Measurements from ENCODE around the gene ALK.

ALK gene

GRCh38 chr2:29936020-29936419 lies 14.6 kb upstream of the ALK start:
- H3K9ac ChIP-seq (ENCODE audit: low read depth, low read length), result no peak overlapping the region
- H3K27ac ChIP-seq (ENCODE audit: low read depth, low read length), result no peak overlapping the region
- H3K27me3 ChIP-seq (ENCODE audit: insufficient read depth, low read length), result no peaks in the 10 kb centered on the region
- no peaks in the 10 kb centered on the region for H3K9me3 ChIP-seq (ENCODE audit: insufficient read depth, low read depth, low read length)
- no peak overlapping the region for H3K4me3 ChIP-seq (ENCODE audit: low read length)
- WGBS, result 80% methylated on average over 8 of the region's 8 CpGs
- H3K36me3 ChIP-seq (ENCODE audit: insufficient read depth, low read length), result no peaks in the 10 kb centered on the region
- no peaks in the 10 kb centered on the region for H3K4me1 ChIP-seq (ENCODE audit: insufficient read depth, low read length)

- H3K9ac ChIP-seq (ENCODE audit: low read depth, low read length), result no peak overlapping the region
- H3K4me3 ChIP-seq (ENCODE audit: low read length), result no peak overlapping the region
- no peaks in the 10 kb centered on the region for H3K9me3 ChIP-seq (ENCODE audit: insufficient read depth, low read depth, low read length)
- WGBS, result 94% methylated on average over 1 of the region's 1 CpG
- H3K27ac ChIP-seq (ENCODE audit: low read depth, low read length), result no peak overlapping the region
- no peaks in the 10 kb centered on the region for H3K27me3 ChIP-seq (ENCODE audit: insufficient read depth, low read length)
- no peaks in the 10 kb centered on the region for H3K4me1 ChIP-seq (ENCODE audit: insufficient read depth, low read length)
- H3K36me3 ChIP-seq (ENCODE audit: insufficient read depth, low read length), result no peaks in the 10 kb centered on the region
Observed at GRCh38 chr2:29931818-29932217, 10.4 kb upstream of the ALK start.

GRCh38 chr2:29923110-29923721 lies 1.8 kb upstream of the ALK start:
- Histone ChIP-seq H3K9me3 (ENCODE audit: insufficient read depth, low read depth, low read length) (no peaks in the 10 kb centered on the region), H3K36me3 (ENCODE audit: insufficient read depth, low read length) (no peaks in the 10 kb centered on the region), H3K4me3 (ENCODE audit: low read length) (no peak overlapping the region), H3K9ac (ENCODE audit: low read depth, low read length) (no peak overlapping the region), H3K27me3 (ENCODE audit: insufficient read depth, low read length) (peaks cover 42% of the 10 kb centered on the region), H3K27ac (ENCODE audit: low read depth, low read length) (no peak overlapping the region), H3K4me1 (ENCODE audit: insufficient read depth, low read length) (peaks cover 6% of the 10 kb centered on the region; the same call in 1 of the 2 replicates)
- WGBS, result 34% methylated on average over 3 of the region's 3 CpGs

GRCh38 chr2:29922605-29923004 lies 1.2 kb upstream of the ALK start:
- 91% methylated on average over 4 of the region's 4 CpGs for WGBS
- peaks cover 48% of the 10 kb centered on the region for H3K27me3 ChIP-seq (ENCODE audit: insufficient read depth, low read length)
- H3K27ac ChIP-seq (ENCODE audit: low read depth, low read length), result no peak overlapping the region
- H3K4me3 ChIP-seq (ENCODE audit: low read length), result no peak overlapping the region
- H3K4me1 ChIP-seq (ENCODE audit: insufficient read depth, low read length), result peaks cover 6% of the 10 kb centered on the region; the same call in 1 of the 2 replicates
- no peak overlapping the region for H3K9ac ChIP-seq (ENCODE audit: low read depth, low read length)
- no peaks in the 10 kb centered on the region for H3K9me3 ChIP-seq (ENCODE audit: insufficient read depth, low read depth, low read length)
- no peaks in the 10 kb centered on the region for H3K36me3 ChIP-seq (ENCODE audit: insufficient read depth, low read length)

GRCh38 chr2:29920631-29921559 lies 491 bp downstream of the ALK start:
- Histone ChIP-seq H3K36me3 (ENCODE audit: insufficient read depth, low read length) (no peaks in the 10 kb centered on the region), H3K9ac (ENCODE audit: low read depth, low read length) (no peak overlapping the region), H3K27me3 (ENCODE audit: insufficient read depth, low read length) (peaks cover 58% of the 10 kb centered on the region), H3K27ac (ENCODE audit: low read depth, low read length) (no peak overlapping the region), H3K4me1 (ENCODE audit: insufficient read depth, low read length) (peaks cover 6% of the 10 kb centered on the region; the same call in 1 of the 2 replicates), H3K9me3 (ENCODE audit: insufficient read depth, low read depth, low read length) (no peaks in the 10 kb centered on the region), H3K4me3 (ENCODE audit: low read length) (peak overlapping the region; percentile 56)
- under 1% methylated on average over 71 of the region's 71 CpGs for WGBS

GRCh38 chr2:29920130-29920577 lies 1.2 kb downstream of the ALK start:
- under 1% methylated on average over 40 of the region's 40 CpGs for WGBS
- peaks cover 6% of the 10 kb centered on the region; the same call in 1 of the 2 replicates for H3K4me1 ChIP-seq (ENCODE audit: insufficient read depth, low read length)
- no peaks in the 10 kb centered on the region for H3K36me3 ChIP-seq (ENCODE audit: insufficient read depth, low read length)
- no peaks in the 10 kb centered on the region for H3K9me3 ChIP-seq (ENCODE audit: insufficient read depth, low read depth, low read length)
- no peak overlapping the region for H3K9ac ChIP-seq (ENCODE audit: low read depth, low read length)
- H3K27me3 ChIP-seq (ENCODE audit: insufficient read depth, low read length), result peaks cover 57% of the 10 kb centered on the region
- H3K27ac ChIP-seq (ENCODE audit: low read depth, low read length), result no peak overlapping the region
- H3K4me3 ChIP-seq (ENCODE audit: low read length), result peak overlapping the region; percentile 56

- Histone ChIP-seq H3K9me3 (ENCODE audit: insufficient read depth, low read depth, low read length) (no peaks in the 10 kb centered on the region), H3K27me3 (ENCODE audit: insufficient read depth, low read length) (peaks cover 62% of the 10 kb centered on the region), H3K4me1 (ENCODE audit: insufficient read depth, low read length) (peaks cover 6% of the 10 kb centered on the region; the same call in 1 of the 2 replicates), H3K27ac (ENCODE audit: low read depth, low read length) (no peak overlapping the region), H3K4me3 (ENCODE audit: low read length) (no peak overlapping the region), H3K36me3 (ENCODE audit: insufficient read depth, low read length) (no peaks in the 10 kb centered on the region), H3K9ac (ENCODE audit: low read depth, low read length) (no peak overlapping the region)
- WGBS, result 53% methylated on average over 2 of the region's 3 CpGs
Observed at GRCh38 chr2:29918941-29919340, 2.4 kb downstream of the ALK start.

- Histone ChIP-seq H3K4me3 (ENCODE audit: low read length) (no peak overlapping the region), H3K27ac (ENCODE audit: low read depth, low read length) (no peak overlapping the region), H3K9ac (ENCODE audit: low read depth, low read length) (no peak overlapping the region), H3K4me1 (ENCODE audit: insufficient read depth, low read length) (peaks cover 6% of the 10 kb centered on the region; the same call in 1 of the 2 replicates), H3K9me3 (ENCODE audit: insufficient read depth, low read depth, low read length) (no peaks in the 10 kb centered on the region), H3K27me3 (ENCODE audit: insufficient read depth, low read length) (peaks cover 62% of the 10 kb centered on the region), H3K36me3 (ENCODE audit: insufficient read depth, low read length) (no peaks in the 10 kb centered on the region)
- 100% methylated on average over 1 of the region's 1 CpG for WGBS
Observed at GRCh38 chr2:29917781-29918180, 3.6 kb downstream of the ALK start.

- H3K27me3 ChIP-seq (ENCODE audit: insufficient read depth, low read length), result peaks cover 56% of the 10 kb centered on the region
- no peak overlapping the region for H3K4me3 ChIP-seq (ENCODE audit: low read length)
- no peak overlapping the region for H3K9ac ChIP-seq (ENCODE audit: low read depth, low read length)
- no peak overlapping the region for H3K27ac ChIP-seq (ENCODE audit: low read depth, low read length)
- H3K4me1 ChIP-seq (ENCODE audit: insufficient read depth, low read length), result no peaks in the 10 kb centered on the region
- H3K36me3 ChIP-seq (ENCODE audit: insufficient read depth, low read length), result no peaks in the 10 kb centered on the region
- H3K9me3 ChIP-seq (ENCODE audit: insufficient read depth, low read depth, low read length), result no peaks in the 10 kb centered on the region
Observed at GRCh38 chr2:29916571-29916970, 4.8 kb downstream of the ALK start.

- 0 out of 2 replicates have a peak, but pooled peaks cover 6% of the 10 kb centered on the region for H3K27me3 ChIP-seq (ENCODE audit: insufficient read depth, low read length)
- no peaks in the 10 kb centered on the region for H3K4me1 ChIP-seq (ENCODE audit: insufficient read depth, low read length)
- no peaks in the 10 kb centered on the region for H3K36me3 ChIP-seq (ENCODE audit: insufficient read depth, low read length)
- no peak overlapping the region for H3K27ac ChIP-seq (ENCODE audit: low read depth, low read length)
- H3K9ac ChIP-seq (ENCODE audit: low read depth, low read length), result no peak overlapping the region
- H3K9me3 ChIP-seq (ENCODE audit: insufficient read depth, low read depth, low read length), result no peaks in the 10 kb centered on the region
- H3K4me3 ChIP-seq (ENCODE audit: low read length), result no peak overlapping the region
- 83% methylated on average over 1 of the region's 1 CpG for WGBS
Observed at GRCh38 chr2:29910960-29911359, 10.4 kb downstream of the ALK start.

- Histone ChIP-seq H3K9ac (ENCODE audit: low read depth, low read length) (no peak overlapping the region), H3K27ac (ENCODE audit: low read depth, low read length) (no peak overlapping the region), H3K27me3 (ENCODE audit: insufficient read depth, low read length) (0 out of 2 replicates have a peak, but pooled peaks cover 5% of the 10 kb centered on the region)
Observed at GRCh38 chr2:29910465-29910864, 10.9 kb downstream of the ALK start.

More at GRCh38 chr2:29910465-29910864, 10.9 kb downstream of the ALK start:
- Histone ChIP-seq H3K4me1 (ENCODE audit: insufficient read depth, low read length) (no peaks in the 10 kb centered on the region), H3K36me3 (ENCODE audit: insufficient read depth, low read length) (no peaks in the 10 kb centered on the region), H3K4me3 (ENCODE audit: low read length) (no peak overlapping the region), H3K9me3 (ENCODE audit: insufficient read depth, low read depth, low read length) (no peaks in the 10 kb centered on the region)

Data from HUES64 (cell line).